ENCODE measurements around the gene PNPLA1. TPM values are rescaled to one million over a fixed set of nuclear protein-coding genes. Genes with fewer than 3 reads are reported as not detected.

The PNPLA1 gene
- total RNA-seq, 1 donor from 2014 or later: not detected

DNA sequence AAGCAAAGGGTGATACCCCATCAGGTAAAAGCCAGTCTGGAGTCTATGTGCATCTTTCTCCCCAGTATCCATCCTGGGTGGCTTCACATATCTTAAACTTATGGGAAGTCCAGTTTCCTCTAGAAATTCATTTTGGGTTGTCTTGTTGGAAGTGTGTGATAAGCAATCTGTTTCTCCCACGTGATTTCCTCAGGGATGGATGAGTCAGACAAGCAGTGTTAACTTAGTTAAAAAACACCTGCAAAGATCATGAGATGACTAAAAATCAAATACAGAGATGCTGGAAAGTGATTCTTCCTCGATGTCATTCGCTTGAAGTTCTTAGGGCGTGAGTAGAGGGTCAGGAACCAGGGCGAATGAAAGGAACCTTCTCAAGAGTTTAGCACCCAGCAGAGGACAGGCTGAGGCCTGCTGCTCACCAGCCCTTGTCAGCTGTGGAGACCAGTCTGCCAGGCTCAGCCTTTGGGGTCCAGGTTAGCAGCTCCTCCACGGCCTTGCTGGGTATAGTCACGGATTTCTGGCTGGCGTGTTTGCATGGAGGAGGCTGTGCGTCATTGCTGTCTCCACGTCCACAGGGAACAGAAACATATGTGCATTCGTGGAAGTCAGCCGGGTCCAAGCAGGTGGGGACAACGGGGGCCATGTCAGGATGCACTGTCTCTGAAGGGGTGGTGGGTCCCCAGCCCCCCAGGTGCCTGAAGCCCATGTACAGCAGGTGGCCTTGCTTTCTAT is 2.8 kb upstream of the PNPLA1 start:
- intact Hi-C loops (cut with DNase I): no loop called here
- no peak overlapping the region for H3K4me3 ChIP-seq

DNA sequence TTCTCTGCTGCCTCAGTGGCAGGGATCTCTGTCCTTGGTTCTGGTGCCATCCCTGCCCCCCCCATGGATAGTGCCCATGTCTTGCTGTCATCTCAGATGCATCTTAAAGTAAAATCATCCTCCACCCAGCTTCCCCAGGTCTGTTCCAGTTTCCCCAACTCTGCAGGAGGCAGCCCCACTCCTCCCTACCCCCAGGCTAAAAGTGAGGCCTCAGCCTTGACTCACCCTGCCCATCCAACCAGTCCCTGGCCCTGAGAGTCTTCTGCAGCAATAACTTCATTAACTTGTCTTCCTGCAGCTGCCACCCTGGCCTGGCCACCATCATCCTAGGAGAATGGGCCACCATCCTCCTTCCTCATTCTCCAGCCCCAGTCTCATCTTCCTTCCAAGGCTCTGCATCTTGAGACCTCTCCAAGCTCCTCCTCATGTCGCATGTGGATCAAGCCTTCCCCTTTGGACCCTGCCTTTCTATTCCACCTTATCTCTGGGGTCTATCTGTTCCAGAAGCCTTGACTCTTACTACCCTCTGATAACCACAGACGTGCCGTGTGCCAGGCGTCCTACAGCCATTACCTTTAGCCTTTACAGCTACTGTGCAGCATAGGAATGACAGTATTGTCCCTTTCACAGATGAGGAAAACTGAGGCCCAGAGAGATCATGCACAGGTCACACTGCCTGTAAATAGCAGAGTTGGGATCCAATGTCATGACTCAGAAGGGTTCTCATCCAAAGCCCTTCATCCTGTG is 2.0 kb upstream of the PNPLA1 start:
- intact Hi-C loops (cut with DNase I): no loop called here

More for the DNA sequence above, 2.8 kb upstream of the PNPLA1 start:
- Histone ChIP-seq H3K9me3 (no peaks in the 10 kb centered on the region), H3K27me3 (no peaks in the 10 kb centered on the region), H3K4me1 (no peaks in the 10 kb centered on the region), H3K27ac (no peak overlapping the region), H3K36me3 (no peaks in the 10 kb centered on the region)
- no peak for DNase-seq (ENCODE audit: low spot score in 2 of 2)
- TF ChIP-seq, protein P1, sequence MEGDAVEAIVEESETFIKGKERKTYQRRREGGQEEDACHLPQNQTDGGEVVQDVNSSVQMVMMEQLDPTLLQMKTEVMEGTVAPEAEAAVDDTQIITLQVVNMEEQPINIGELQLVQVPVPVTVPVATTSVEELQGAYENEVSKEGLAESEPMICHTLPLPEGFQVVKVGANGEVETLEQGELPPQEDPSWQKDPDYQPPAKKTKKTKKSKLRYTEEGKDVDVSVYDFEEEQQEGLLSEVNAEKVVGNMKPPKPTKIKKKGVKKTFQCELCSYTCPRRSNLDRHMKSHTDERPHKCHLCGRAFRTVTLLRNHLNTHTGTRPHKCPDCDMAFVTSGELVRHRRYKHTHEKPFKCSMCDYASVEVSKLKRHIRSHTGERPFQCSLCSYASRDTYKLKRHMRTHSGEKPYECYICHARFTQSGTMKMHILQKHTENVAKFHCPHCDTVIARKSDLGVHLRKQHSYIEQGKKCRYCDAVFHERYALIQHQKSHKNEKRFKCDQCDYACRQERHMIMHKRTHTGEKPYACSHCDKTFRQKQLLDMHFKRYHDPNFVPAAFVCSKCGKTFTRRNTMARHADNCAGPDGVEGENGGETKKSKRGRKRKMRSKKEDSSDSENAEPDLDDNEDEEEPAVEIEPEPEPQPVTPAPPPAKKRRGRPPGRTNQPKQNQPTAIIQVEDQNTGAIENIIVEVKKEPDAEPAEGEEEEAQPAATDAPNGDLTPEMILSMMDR (IDR thresholded peaks at IDR 0.05): no peak

DNA sequence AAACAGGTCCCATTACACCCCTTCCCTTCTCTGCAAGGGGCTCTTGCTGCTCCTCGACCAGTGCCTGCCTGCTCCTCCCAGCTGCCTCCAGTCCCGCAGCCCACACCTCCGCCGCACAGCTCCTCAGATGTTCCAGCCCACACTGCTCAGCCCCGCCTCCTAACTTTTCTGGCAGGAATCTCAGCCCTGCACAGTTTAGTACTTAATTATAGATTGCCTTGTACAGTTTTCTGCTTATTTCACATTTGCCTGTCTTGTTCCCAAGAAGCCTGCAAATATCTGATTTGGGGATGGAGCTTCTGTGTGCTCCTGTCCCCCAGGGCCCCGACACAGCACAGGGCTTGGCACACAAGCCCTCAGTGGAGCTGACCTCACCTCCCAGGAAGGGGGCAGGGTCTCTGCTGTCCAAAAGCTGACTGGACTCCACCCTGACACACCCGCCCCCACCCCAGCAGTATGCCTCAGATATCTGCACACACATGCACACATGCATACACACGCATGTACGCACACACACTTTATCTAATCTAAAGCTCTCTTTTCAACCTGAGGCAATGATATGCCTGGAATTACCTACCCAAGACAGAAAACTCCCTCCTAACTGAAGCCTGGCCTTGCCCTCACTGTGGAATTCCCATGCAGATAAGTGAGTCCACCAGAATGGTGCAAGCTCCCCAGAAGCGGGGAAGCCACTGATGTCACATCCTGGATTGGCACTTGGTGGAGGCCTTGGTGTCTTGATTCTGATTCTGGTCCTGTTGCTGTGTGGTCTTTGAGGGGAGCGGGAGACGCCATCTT is 1.2 kb upstream of the PNPLA1 start:
- intact Hi-C loops (cut with DNase I): no loop called here
- DNase-seq (ENCODE audit: low spot score in 2 of 2): no peak
- no peaks in the 10 kb centered on the region for H3K9me3 ChIP-seq

More for the DNA sequence above, 2.0 kb upstream of the PNPLA1 start:
- TF ChIP-seq, protein P1 (IDR thresholded peaks at IDR 0.05): no peak
- Histone ChIP-seq H3K36me3 (no peaks in the 10 kb centered on the region), H3K27ac (no peak overlapping the region), H3K27me3 (no peaks in the 10 kb centered on the region), H3K9me3 (no peaks in the 10 kb centered on the region), H3K4me3 (no peak overlapping the region), H3K4me1 (no peaks in the 10 kb centered on the region)
- no peak for DNase-seq (ENCODE audit: low spot score in 2 of 2)

DNA sequence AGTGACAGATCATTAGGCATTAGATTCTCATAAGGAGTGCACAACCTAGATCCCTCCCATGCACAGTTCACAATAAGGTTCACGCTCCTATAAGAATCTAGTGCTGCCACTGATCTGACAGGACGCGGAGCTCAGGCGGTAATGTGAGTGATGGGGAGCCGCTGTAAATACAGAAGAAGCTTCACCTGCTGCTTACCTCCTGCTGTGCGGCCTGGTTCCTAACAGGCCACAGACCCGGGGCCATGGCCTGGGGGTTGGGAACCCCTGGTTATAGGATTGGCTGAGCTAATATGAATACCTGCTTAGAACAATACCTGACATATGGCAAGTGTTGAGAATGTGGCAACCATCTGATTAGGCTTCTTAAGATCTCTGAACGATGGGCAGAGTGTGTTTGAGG is 2.4 kb downstream of the PNPLA1 start:
- Histone ChIP-seq H3K4me3 (no peak overlapping the region), H3K4me1 (no peaks in the 10 kb centered on the region)

More for the DNA sequence above, 1.2 kb upstream of the PNPLA1 start:
- no peaks in the 10 kb centered on the region for H3K36me3 ChIP-seq
- TF ChIP-seq, protein P1 (IDR thresholded peaks at IDR 0.05): no peak
- H3K27me3 ChIP-seq: no peaks in the 10 kb centered on the region
- H3K4me3 ChIP-seq: no peak overlapping the region
- H3K27ac ChIP-seq: no peak overlapping the region
- H3K4me1 ChIP-seq: no peaks in the 10 kb centered on the region

DNA sequence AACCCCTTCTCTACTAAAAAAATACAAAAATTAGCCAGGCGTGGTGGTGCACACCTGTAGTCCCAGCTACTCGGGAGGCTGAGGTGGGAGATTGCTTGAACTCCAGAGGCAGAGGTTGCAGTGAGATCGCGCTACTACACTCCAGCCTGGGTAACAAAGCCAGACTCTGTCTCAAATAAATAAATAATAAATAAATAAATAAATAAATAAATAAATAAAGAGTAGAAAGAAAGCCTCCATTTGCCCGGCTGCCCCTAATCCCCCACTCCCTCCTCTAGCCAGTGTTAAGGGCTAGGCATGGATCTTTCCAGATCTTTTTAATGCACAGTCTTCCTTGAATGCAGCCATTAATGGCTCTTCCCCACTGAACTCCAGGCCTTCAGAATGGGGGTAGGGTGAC is 3.2 kb downstream of the PNPLA1 start:
- Histone ChIP-seq H3K27ac (no peak overlapping the region), H3K27me3 (no peaks in the 10 kb centered on the region), H3K9me3 (no peaks in the 10 kb centered on the region), H3K4me1 (no peaks in the 10 kb centered on the region), H3K36me3 (no peaks in the 10 kb centered on the region), H3K4me3 (no peak overlapping the region)
- intact Hi-C loops (cut with DNase I): no loop called here
- TF ChIP-seq, protein P1 (IDR thresholded peaks at IDR 0.05): no peak
- DNase-seq (ENCODE audit: low spot score in 2 of 2): peak in 1 of 2 donors; percentile 4

More for the DNA sequence above, 2.4 kb downstream of the PNPLA1 start:
- H3K9me3 ChIP-seq: no peaks in the 10 kb centered on the region
- H3K27ac ChIP-seq: no peak overlapping the region
- no peaks in the 10 kb centered on the region for H3K27me3 ChIP-seq
- DNase-seq (ENCODE audit: low spot score in 2 of 2): peak in 1 of 2 donors; percentile 33
- H3K36me3 ChIP-seq: no peaks in the 10 kb centered on the region
- TF ChIP-seq, protein P1 (IDR thresholded peaks at IDR 0.05): no peak
- intact Hi-C loops (cut with DNase I): no loop called here
